Hepatocyte (in vitro differentiated cells): ENCODE data around the gene ADAMTS4.

Source experiments
- EZH2 ChIP-seq: fragments of 200-600 bp; sonication (generic); IDR thresholded peaks from 2 replicates; pipeline ENCODE4 v1.6.1; 2016; ENCODE audit warnings: antibody characterized with exemption, mild to moderate bottlenecking, borderline replicate concordance
- EZH2phosphoT487 ChIP-seq: fragments of 200-600 bp; sonication (generic); IDR thresholded peaks from one replicate; pipeline ENCODE4 v1.6.1; 2018; ENCODE audit warnings: antibody characterized with exemption, mild to moderate bottlenecking, low read depth, moderate library complexity; ENCODE audit not compliant: unreplicated experiment, severe bottlenecking
- TF ChIP-seq, protein P1 (sequence below): fragments of 200-600 bp; sonication (generic); IDR thresholded peaks from 2 replicates; pipeline ENCODE4 v1.5.1; 2016; ENCODE audit warnings: antibody characterized with exemption, mild to moderate bottlenecking; ENCODE audit not compliant: poor library complexity

DNA sequence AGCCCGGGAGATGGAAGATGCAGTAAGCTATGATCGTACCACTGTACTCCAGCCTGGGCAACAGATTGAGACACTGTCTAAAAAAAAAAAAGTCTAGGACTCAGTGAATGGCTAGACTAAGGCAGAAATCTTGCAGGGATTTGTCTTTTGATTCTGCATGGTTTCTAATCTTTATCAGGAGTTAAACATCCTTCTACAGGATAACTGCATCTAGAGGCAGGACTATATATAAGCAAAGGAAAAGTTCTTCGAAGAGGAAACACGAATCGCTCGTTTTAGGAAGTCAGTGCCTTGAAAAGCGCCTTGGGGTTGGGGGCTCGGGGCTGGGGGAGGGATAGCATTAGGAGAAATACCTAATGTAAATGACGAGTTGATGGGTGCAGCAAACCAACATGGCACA, 45.7 kb downstream of the ADAMTS4 start:
- TF ChIP-seq, protein P1, sequence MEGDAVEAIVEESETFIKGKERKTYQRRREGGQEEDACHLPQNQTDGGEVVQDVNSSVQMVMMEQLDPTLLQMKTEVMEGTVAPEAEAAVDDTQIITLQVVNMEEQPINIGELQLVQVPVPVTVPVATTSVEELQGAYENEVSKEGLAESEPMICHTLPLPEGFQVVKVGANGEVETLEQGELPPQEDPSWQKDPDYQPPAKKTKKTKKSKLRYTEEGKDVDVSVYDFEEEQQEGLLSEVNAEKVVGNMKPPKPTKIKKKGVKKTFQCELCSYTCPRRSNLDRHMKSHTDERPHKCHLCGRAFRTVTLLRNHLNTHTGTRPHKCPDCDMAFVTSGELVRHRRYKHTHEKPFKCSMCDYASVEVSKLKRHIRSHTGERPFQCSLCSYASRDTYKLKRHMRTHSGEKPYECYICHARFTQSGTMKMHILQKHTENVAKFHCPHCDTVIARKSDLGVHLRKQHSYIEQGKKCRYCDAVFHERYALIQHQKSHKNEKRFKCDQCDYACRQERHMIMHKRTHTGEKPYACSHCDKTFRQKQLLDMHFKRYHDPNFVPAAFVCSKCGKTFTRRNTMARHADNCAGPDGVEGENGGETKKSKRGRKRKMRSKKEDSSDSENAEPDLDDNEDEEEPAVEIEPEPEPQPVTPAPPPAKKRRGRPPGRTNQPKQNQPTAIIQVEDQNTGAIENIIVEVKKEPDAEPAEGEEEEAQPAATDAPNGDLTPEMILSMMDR = no peak
- TF ChIP-seq EZH2 = no peak
- TF ChIP-seq EZH2phosphoT487 = no peak
